LNCaP clone FGC (cell line): Measurements from ENCODE around the gene COL6A5.
"Not testable (repeated sequence)": the region's sequence is repeated elsewhere in the genome, so short reads cannot be mapped to it uniquely, and the experiment has no call there.

Source experiments
- DNase-seq: peaks from one replicate; pipeline ENCODE4 v3.0.0-alpha.2; 2011; ENCODE audit warnings: low read depth
- H3K4me3 ChIP-seq: 2 replicates; pipeline ENCODE4 v1.5.1; 2011; ENCODE audit warnings: mild to moderate bottlenecking, low read depth, low read length, control low read depth
- CTCF ChIP-seq: IDR thresholded peaks from 2 replicates; pipeline ENCODE4 v1.5.1; 2012; ENCODE audit warnings: mild to moderate bottlenecking; ENCODE audit not compliant: control insufficient read depth, insufficient read depth; ENCODE audit errors: extremely low read depth

The COL6A5 gene

GRCh38 chr3:130404401-130404800, 58.9 kb downstream of the COL6A5 start:
- H3K4me3 ChIP-seq = no peak overlapping the region
- DNase-seq = no peak
- TF ChIP-seq CTCF = no peak

GRCh38 chr3:130405956-130406355, 60.5 kb downstream of the COL6A5 start:
- TF ChIP-seq CTCF = no peak
- no peak overlapping the region for H3K4me3 ChIP-seq
- no peak for DNase-seq

GRCh38 chr3:130408253-130408652, 62.8 kb downstream of the COL6A5 start:
- not testable (repeated sequence) for DNase-seq

DNA sequence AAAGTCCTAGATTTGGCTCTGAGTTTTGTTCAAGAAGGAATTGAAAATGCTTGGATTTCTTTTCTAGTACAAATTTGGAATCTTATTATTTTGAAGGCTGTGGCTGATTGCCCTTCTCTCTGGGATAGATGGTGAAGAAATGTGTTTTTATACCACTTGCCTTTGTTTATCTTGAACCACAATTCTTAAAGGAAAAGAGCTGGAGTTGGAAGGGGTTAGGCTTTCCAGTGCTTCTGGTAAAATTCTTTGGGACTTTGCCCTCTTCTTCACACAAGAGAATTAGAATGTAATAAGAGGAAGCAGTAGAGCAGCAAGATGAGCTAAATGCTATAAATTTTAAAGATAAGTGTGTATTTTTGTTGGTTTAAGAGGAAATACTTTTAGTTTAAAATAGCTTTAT, 65.8 kb downstream of the COL6A5 start:
- no peak for TF ChIP-seq CTCF
- DNase-seq = no peak
- H3K4me3 ChIP-seq = no peak overlapping the region

More at GRCh38 chr3:130408253-130408652, 62.8 kb downstream of the COL6A5 start:
- not testable (repeated sequence) for H3K4me3 ChIP-seq

GRCh38 chr3:130412991-130413560, 67.6 kb downstream of the COL6A5 start:
- no peak overlapping the region for H3K4me3 ChIP-seq
- TF ChIP-seq CTCF = no peak
- DNase-seq = no peak

- TF ChIP-seq CTCF = no peak
- no peak for DNase-seq
- no peak overlapping the region for H3K4me3 ChIP-seq
Measured at GRCh38 chr3:130414457-130414856, 69.0 kb downstream of the COL6A5 start.

- TF ChIP-seq CTCF = no peak
- DNase-seq = no peak
- H3K4me3 ChIP-seq = no peak overlapping the region
Measured at GRCh38 chr3:130420466-130420865, 75.0 kb downstream of the COL6A5 start.
